ENCODE measurements around the gene TSPAN31.

- TF ChIP-seq CTCF (IDR thresholded peaks at IDR 0.05; ENCODE audit: borderline replicate concordance, extremely low read depth, low read length, poor library complexity, severe bottlenecking) (no peak), EZH2 (IDR thresholded peaks at IDR 0.05; ENCODE audit: borderline replicate concordance, low read depth, low read length, severe bottlenecking) (no peak)
Observed at GRCh38 chr12:57776247-57776587, 31.4 kb downstream of the TSPAN31 start.

Measured in DND-41 (cell line).